ENCODE results near the gene EEF2KMT. TPM values are rescaled to one million over a fixed set of nuclear protein-coding genes. Genes with fewer than 3 reads are reported as not detected.
A peak's percentile ranks its signal among the peaks of the same experiment; 100 is the strongest.

EEF2KMT gene
- total and polyA plus RNA-seq, 2 of the 13 experiments (the other 11 are each of a cell fraction or from before 2014, with no cell fraction given): 10.7 to 26.9 TPM

DNA sequence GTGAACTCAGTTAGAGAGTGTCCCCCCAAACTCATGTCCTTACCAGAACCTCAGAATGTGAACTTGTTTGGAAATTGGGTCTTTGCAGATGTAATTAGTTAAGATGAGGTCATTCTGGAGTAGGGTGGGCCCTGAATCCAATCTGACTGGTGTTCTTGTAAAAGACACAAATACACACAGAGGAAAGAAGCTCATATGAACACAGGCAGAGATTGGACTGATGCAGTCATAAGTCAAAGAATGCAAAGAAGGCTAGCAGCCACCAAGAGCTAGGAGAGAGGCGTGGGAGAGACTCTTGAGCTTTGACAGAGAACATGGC, 61.7 kb downstream of the EEF2KMT start (continued):
- TF ChIP-seq GPN1 (CRISPR knock-in tag; IDR thresholded peaks at IDR 0.05; ENCODE audit: borderline replicate concordance) (no peak), HOXA3 (CRISPR knock-in tag; IDR thresholded peaks at IDR 0.05) (no peak), SKI (IDR thresholded peaks at IDR 0.05; ENCODE audit: partially characterized antibody) (no peak), ZNF546 (CRISPR knock-in tag; conservative IDR thresholded peaks at IDR 0.05) (no peak), CBX5 (CRISPR knock-in tag; IDR thresholded peaks at IDR 0.05; ENCODE audit: borderline replicate concordance) (no peak), ZNF44 (CRISPR knock-in tag; IDR thresholded peaks at IDR 0.05) (no peak), KLF16 (CRISPR knock-in tag; IDR thresholded peaks at IDR 0.05) (no peak), ZKSCAN8 (CRISPR knock-in tag; IDR thresholded peaks at IDR 0.05; ENCODE audit: borderline replicate concordance) (0 out of 2 replicates have a peak, but pooled peaks have one; percentile 7), SRY (CRISPR knock-in tag; IDR thresholded peaks at IDR 0.05) (no peak), NFRKB (IDR thresholded peaks at IDR 0.05) (no peak), RXRA (CRISPR knock-in tag; IDR thresholded peaks at IDR 0.05) (no peak), NFKBIZ (CRISPR knock-in tag; IDR thresholded peaks at IDR 0.05) (no peak; the same call in 1 of the 2 replicates), TBL1XR1 (IDR thresholded peaks at IDR 0.05; ENCODE audit: borderline replicate concordance, low read length, partially characterized antibody) (no peak), ZIK1 (CRISPR knock-in tag; IDR thresholded peaks at IDR 0.05; ENCODE audit: borderline replicate concordance, low read depth) (no peak)
- TF ChIP-seq, protein P1, sequence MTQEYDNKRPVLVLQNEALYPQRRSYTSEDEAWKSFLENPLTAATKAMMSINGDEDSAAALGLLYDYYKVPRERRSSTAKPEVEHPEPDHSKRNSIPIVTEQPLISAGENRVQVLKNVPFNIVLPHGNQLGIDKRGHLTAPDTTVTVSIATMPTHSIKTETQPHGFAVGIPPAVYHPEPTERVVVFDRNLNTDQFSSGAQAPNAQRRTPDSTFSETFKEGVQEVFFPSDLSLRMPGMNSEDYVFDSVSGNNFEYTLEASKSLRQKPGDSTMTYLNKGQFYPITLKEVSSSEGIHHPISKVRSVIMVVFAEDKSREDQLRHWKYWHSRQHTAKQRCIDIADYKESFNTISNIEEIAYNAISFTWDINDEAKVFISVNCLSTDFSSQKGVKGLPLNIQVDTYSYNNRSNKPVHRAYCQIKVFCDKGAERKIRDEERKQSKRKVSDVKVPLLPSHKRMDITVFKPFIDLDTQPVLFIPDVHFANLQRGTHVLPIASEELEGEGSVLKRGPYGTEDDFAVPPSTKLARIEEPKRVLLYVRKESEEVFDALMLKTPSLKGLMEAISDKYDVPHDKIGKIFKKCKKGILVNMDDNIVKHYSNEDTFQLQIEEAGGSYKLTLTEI (CRISPR knock-in tag; conservative IDR thresholded peaks at IDR 0.05): no peak
- TF ChIP-seq, protein P2, sequence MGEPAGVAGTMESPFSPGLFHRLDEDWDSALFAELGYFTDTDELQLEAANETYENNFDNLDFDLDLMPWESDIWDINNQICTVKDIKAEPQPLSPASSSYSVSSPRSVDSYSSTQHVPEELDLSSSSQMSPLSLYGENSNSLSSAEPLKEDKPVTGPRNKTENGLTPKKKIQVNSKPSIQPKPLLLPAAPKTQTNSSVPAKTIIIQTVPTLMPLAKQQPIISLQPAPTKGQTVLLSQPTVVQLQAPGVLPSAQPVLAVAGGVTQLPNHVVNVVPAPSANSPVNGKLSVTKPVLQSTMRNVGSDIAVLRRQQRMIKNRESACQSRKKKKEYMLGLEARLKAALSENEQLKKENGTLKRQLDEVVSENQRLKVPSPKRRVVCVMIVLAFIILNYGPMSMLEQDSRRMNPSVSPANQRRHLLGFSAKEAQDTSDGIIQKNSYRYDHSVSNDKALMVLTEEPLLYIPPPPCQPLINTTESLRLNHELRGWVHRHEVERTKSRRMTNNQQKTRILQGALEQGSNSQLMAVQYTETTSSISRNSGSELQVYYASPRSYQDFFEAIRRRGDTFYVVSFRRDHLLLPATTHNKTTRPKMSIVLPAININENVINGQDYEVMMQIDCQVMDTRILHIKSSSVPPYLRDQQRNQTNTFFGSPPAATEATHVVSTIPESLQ (CRISPR knock-in tag; conservative IDR thresholded peaks at IDR 0.05): no peak
- TF ChIP-seq, protein P3, sequence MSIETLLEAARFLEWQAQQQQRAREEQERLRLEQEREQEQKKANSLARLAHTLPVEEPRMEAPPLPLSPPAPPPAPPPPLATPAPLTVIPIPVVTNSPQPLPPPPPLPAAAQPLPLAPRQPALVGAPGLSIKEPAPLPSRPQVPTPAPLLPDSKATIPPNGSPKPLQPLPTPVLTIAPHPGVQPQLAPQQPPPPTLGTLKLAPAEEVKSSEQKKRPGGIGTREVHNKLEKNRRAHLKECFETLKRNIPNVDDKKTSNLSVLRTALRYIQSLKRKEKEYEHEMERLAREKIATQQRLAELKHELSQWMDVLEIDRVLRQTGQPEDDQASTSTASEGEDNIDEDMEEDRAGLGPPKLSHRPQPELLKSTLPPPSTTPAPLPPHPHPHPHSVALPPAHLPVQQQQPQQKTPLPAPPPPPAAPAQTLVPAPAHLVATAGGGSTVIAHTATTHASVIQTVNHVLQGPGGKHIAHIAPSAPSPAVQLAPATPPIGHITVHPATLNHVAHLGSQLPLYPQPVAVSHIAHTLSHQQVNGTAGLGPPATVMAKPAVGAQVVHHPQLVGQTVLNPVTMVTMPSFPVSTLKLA (IDR thresholded peaks at IDR 0.05): no peak
- TF ChIP-seq, protein P4, sequence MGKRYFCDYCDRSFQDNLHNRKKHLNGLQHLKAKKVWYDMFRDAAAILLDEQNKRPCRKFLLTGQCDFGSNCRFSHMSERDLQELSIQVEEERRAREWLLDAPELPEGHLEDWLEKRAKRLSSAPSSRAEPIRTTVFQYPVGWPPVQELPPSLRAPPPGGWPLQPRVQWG (CRISPR knock-in tag; IDR thresholded peaks at IDR 0.05; ENCODE audit: borderline replicate concordance, low read depth): no peak
- TF ChIP-seq, protein P5, sequence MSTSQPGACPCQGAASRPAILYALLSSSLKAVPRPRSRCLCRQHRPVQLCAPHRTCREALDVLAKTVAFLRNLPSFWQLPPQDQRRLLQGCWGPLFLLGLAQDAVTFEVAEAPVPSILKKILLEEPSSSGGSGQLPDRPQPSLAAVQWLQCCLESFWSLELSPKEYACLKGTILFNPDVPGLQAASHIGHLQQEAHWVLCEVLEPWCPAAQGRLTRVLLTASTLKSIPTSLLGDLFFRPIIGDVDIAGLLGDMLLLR (CRISPR knock-in tag; IDR thresholded peaks at IDR 0.05): 0 out of 2 replicates have a peak, but pooled peaks have one; percentile 9
- TF ChIP-seq, protein P6, sequence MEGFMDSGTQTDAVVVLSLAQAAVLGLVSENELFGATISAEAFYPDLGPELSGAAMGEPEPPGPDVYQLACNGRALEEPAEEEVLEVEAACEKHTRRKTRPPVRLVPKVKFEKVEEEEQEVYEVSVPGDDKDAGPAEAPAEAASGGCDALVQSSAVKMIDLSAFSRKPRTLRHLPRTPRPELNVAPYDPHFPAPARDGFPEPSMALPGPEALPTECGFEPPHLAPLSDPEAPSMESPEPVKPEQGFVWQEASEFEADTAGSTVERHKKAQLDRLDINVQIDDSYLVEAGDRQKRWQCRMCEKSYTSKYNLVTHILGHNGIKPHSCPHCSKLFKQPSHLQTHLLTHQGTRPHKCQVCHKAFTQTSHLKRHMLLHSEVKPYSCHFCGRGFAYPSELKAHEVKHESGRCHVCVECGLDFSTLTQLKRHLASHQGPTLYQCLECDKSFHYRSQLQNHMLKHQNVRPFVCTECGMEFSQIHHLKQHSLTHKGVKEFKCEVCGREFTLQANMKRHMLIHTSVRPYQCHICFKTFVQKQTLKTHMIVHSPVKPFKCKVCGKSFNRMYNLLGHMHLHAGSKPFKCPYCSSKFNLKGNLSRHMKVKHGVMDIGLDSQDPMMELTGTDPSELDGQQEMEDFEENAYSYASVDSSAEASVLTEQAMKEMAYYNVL (CRISPR knock-in tag; IDR thresholded peaks at IDR 0.05; ENCODE audit: borderline replicate concordance): no peak; the same call in 1 of the 2 replicates
- TF ChIP-seq, protein P7, sequence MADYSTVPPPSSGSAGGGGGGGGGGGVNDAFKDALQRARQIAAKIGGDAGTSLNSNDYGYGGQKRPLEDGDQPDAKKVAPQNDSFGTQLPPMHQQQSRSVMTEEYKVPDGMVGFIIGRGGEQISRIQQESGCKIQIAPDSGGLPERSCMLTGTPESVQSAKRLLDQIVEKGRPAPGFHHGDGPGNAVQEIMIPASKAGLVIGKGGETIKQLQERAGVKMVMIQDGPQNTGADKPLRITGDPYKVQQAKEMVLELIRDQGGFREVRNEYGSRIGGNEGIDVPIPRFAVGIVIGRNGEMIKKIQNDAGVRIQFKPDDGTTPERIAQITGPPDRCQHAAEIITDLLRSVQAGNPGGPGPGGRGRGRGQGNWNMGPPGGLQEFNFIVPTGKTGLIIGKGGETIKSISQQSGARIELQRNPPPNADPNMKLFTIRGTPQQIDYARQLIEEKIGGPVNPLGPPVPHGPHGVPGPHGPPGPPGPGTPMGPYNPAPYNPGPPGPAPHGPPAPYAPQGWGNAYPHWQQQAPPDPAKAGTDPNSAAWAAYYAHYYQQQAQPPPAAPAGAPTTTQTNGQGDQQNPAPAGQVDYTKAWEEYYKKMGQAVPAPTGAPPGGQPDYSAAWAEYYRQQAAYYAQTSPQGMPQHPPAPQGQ (CRISPR knock-in tag; IDR thresholded peaks at IDR 0.05; ENCODE audit: borderline replicate concordance): no peak
